Measurements from ENCODE around the gene MAD1L1. TPM values are rescaled to one million over a fixed set of nuclear protein-coding genes. Genes with fewer than 3 reads are reported as not detected.

The MAD1L1 gene
- total and polyA plus RNA-seq, 2 of the 13 experiments (the other 11 are each of a cell fraction or from before 2014, with no cell fraction given) = 17.4 to 64.7 TPM

GRCh38 chr7:2037808-2038522, 194.8 kb downstream of the MAD1L1 start:
- TF ChIP-seq ONECUT2 (CRISPR knock-in tag; IDR thresholded peaks at IDR 0.05) = no peak
- intact Hi-C loops (cut with micrococcal nuclease; ENCODE audit: unreplicated experiment) = no loop called here
- H3K27ac ChIP-seq (ENCODE audit: extremely low read length, insufficient read depth, low read length) = no peak overlapping the region
- H3K4me3 ChIP-seq (replicated peaks in 1 of 3; ENCODE audit: insufficient read depth in 1 of 3, low read depth in 2 of 3, low read length in 3 of 3) = no peak overlapping the region
- FAIRE-seq = no peak
- no peak overlapping the region for H3K9ac ChIP-seq (ENCODE audit: insufficient read depth, low read depth, low read length)
- no peaks in the 10 kb centered on the region for H3K27me3 ChIP-seq (ENCODE audit: control insufficient read depth in 1 of 2, insufficient read depth in 2 of 2, low read length in 2 of 2)
- no peaks in the 10 kb centered on the region for H3K79me2 ChIP-seq (ENCODE audit: insufficient read depth, low read length)
- in situ Hi-C loops (cut with HindIII; ENCODE audit: extremely low pct_ligation_motif_present, low pct_unique_long_range_greater_than_20kb) = no loop called here
- WGBS (ENCODE audit: low lambda C conversion rate) = 96% methylated on average over 13 of the region's 13 CpGs
- H3K9me3 ChIP-seq (ENCODE audit: low read length) = no peaks in the 10 kb centered on the region
- H3K36me3 ChIP-seq (replicated peaks in 1 of 2; ENCODE audit: control insufficient read depth in 1 of 2, insufficient read depth in 2 of 2, low read length in 2 of 2) = peaks cover 3 to 15% of the 10 kb centered on the region in 2 experiments; a peak in 4 of 5 replicates
- ChIA-PET POLR2A (no interaction called here), CTCF (ENCODE audit: low intra/inter-chr PET ratio, low total read pairs) (no interaction called here)
- H4K20me1 ChIP-seq (ENCODE audit: insufficient read depth, low read length) = no peaks in the 10 kb centered on the region
- H3K4me1 ChIP-seq (ENCODE audit: insufficient read depth, low read length) = peaks cover 15% of the 10 kb centered on the region
- no TSS peak for BruUV-seq (replicated peaks)
- DNase-seq (ENCODE audit: low spot score) = no peak
- ATAC-seq = no peak
- no peak overlapping the region for H2AFZ ChIP-seq (ENCODE audit: low read length)
- no peak overlapping the region for H3K4me2 ChIP-seq (ENCODE audit: low read depth, low read length)

- over 99% methylated on average over 17 of the region's 17 CpGs for WGBS (ENCODE audit: low lambda C conversion rate)
- Histone ChIP-seq H3K4me3 (replicated peaks in 1 of 3; ENCODE audit: insufficient read depth in 1 of 3, low read depth in 2 of 3, low read length in 3 of 3) (no peak overlapping the region), H3K9me3 (ENCODE audit: low read length) (no peaks in the 10 kb centered on the region), H3K27me3 (ENCODE audit: control insufficient read depth in 1 of 2, insufficient read depth in 2 of 2, low read length in 2 of 2) (no peaks in the 10 kb centered on the region), H2AFZ (ENCODE audit: low read length) (no peak overlapping the region), H4K20me1 (ENCODE audit: insufficient read depth, low read length) (no peaks in the 10 kb centered on the region), H3K4me2 (ENCODE audit: low read depth, low read length) (no peak overlapping the region), H3K9ac (ENCODE audit: insufficient read depth, low read depth, low read length) (no peak overlapping the region), H3K4me1 (ENCODE audit: insufficient read depth, low read length) (peaks cover 15% of the 10 kb centered on the region), H3K79me2 (ENCODE audit: insufficient read depth, low read length) (no peaks in the 10 kb centered on the region), H3K27ac (ENCODE audit: extremely low read length, insufficient read depth, low read length) (no peak overlapping the region), H3K36me3 (replicated peaks in 1 of 2; ENCODE audit: control insufficient read depth in 1 of 2, insufficient read depth in 2 of 2, low read length in 2 of 2) (peaks cover 3 to 10% of the 10 kb centered on the region in 2 experiments; a peak in 4 of 5 replicates)
- ChIA-PET POLR2A (no interaction called here), CTCF (ENCODE audit: low intra/inter-chr PET ratio, low total read pairs) (no interaction called here)
- ATAC-seq (no peak), DNase-seq (ENCODE audit: low spot score) (no peak), FAIRE-seq (no peak)
- intact Hi-C loops (cut with micrococcal nuclease; ENCODE audit: unreplicated experiment) = no loop called here
- in situ Hi-C loops (cut with HindIII; ENCODE audit: extremely low pct_ligation_motif_present, low pct_unique_long_range_greater_than_20kb) = no loop called here
- no TSS peak for BruUV-seq (replicated peaks)
- TF ChIP-seq GZF1 (CRISPR knock-in tag; IDR thresholded peaks at IDR 0.05) = no peak
- no peak for TF ChIP-seq KDM1A (CRISPR knock-in tag; IDR thresholded peaks at IDR 0.05)
- no peak for TF ChIP-seq FOXO1 (CRISPR knock-in tag; IDR thresholded peaks at IDR 0.05)
- TF ChIP-seq ZBTB34 (CRISPR knock-in tag; IDR thresholded peaks at IDR 0.05) = no peak
- TF ChIP-seq ZBTB7B (CRISPR knock-in tag; IDR thresholded peaks at IDR 0.05) = no peak
- no peak for TF ChIP-seq ZBTB37 (CRISPR knock-in tag; IDR thresholded peaks at IDR 0.05)
- no peak for TF ChIP-seq ZNF704 (CRISPR knock-in tag; IDR thresholded peaks at IDR 0.05; ENCODE audit: borderline replicate concordance)
- no peak for TF ChIP-seq ZSCAN22 (CRISPR knock-in tag; IDR thresholded peaks at IDR 0.05)
- no peak for TF ChIP-seq ZNF543 (CRISPR knock-in tag; IDR thresholded peaks at IDR 0.05)
- TF ChIP-seq PAWR (CRISPR knock-in tag; IDR thresholded peaks at IDR 0.05; ENCODE audit: borderline replicate concordance) = no peak
Measured at GRCh38 chr7:2037301-2037807, 195.4 kb downstream of the MAD1L1 start.

All from HepG2 (cell line).